ENCODE results near the gene STOML1. TPM values are rescaled to one million over a fixed set of nuclear protein-coding genes. Genes with fewer than 3 reads are reported as not detected.

Gene STOML1
- total RNA-seq, 2 experiments from 2014 or later = 4.6 to 5.3 TPM

- intact Hi-C loops (cut with DNase I, micrococcal nuclease) = no loop called here
- Mint-ChIP-seq H3K4me3 (no peak overlapping the region), H3K27ac (no peak overlapping the region), H3K27me3 (no peaks in the 10 kb centered on the region), H3K4me1 (ENCODE audit: low read depth) (peaks cover 23% of the 10 kb centered on the region), H3K9me3 (no peaks in the 10 kb centered on the region), H3K36me3 (ENCODE audit: low read depth) (no peaks in the 10 kb centered on the region)
- no peaks in the 10 kb centered on the region for H3K9me3 ChIP-seq (ENCODE audit: control insufficient read depth in 1 of 2, insufficient read depth in 1 of 2, low read length in 2 of 2)
- POLR2A ChIA-PET = no interaction called here
- ATAC-seq (ENCODE audit: poor library complexity) (no peak), DNase-seq (no peak)
- H3K4me1 ChIP-seq (ENCODE audit: insufficient read depth, low read length) = peaks cover 25% of the 10 kb centered on the region
- H3K27ac ChIP-seq (ENCODE audit: low read depth in 1 of 2, low read length in 2 of 2) = no peak overlapping the region
- no peak for TF ChIP-seq CTCF (IDR thresholded peaks at IDR 0.05)
- no peaks in the 10 kb centered on the region for H3K36me3 ChIP-seq (ENCODE audit: insufficient read depth, low read length)
- H3K27me3 ChIP-seq (ENCODE audit: control insufficient read depth in 1 of 2, insufficient read depth in 2 of 2, low read length in 2 of 2) = no peaks in the 10 kb centered on the region
- CTCF ChIA-PET = interaction anchor here (1.2 kb wide), 1 partner anchor 18 kb away, joined by 3 read pairs; no protein-coding TSS in a partner anchor
- no peak overlapping the region for H3K4me3 ChIP-seq (ENCODE audit: low read length)
Observed at GRCh38 chr15:73946046-73946721, 45.9 kb downstream of the STOML1 start.

- Mint-ChIP-seq H3K4me1 (ENCODE audit: low read depth) (peaks cover 23% of the 10 kb centered on the region), H3K4me3 (no peak overlapping the region), H3K36me3 (ENCODE audit: low read depth) (no peaks in the 10 kb centered on the region), H3K27me3 (no peaks in the 10 kb centered on the region), H3K27ac (no peak overlapping the region), H3K9me3 (no peaks in the 10 kb centered on the region)
- DNase-seq (no peak), ATAC-seq (ENCODE audit: poor library complexity) (no peak)
- no peak for TF ChIP-seq CTCF (IDR thresholded peaks at IDR 0.05)
- intact Hi-C loops (cut with DNase I, micrococcal nuclease) = no loop called here
- no peak overlapping the region for H3K4me3 ChIP-seq (ENCODE audit: low read length)
- H3K4me1 ChIP-seq (ENCODE audit: insufficient read depth, low read length) = peaks cover 25% of the 10 kb centered on the region
- no peaks in the 10 kb centered on the region for H3K9me3 ChIP-seq (ENCODE audit: control insufficient read depth in 1 of 2, insufficient read depth in 1 of 2, low read length in 2 of 2)
- no peak overlapping the region for H3K27ac ChIP-seq (ENCODE audit: low read depth in 1 of 2, low read length in 2 of 2)
- no peaks in the 10 kb centered on the region for H3K36me3 ChIP-seq (ENCODE audit: insufficient read depth, low read length)
- no peaks in the 10 kb centered on the region for H3K27me3 ChIP-seq (ENCODE audit: control insufficient read depth in 1 of 2, insufficient read depth in 2 of 2, low read length in 2 of 2)
- ChIA-PET CTCF (interaction anchor here (1.2 kb wide), 1 partner anchor 17 kb away, joined by 3 read pairs; no protein-coding TSS in a partner anchor), POLR2A (no interaction called here)
Observed at GRCh38 chr15:73945130-73945508, 47.0 kb downstream of the STOML1 start.

- POLR2A ChIA-PET = no interaction called here
- Mint-ChIP-seq H3K9me3 (no peaks in the 10 kb centered on the region), H3K27ac (no peak overlapping the region), H3K36me3 (ENCODE audit: low read depth) (no peaks in the 10 kb centered on the region), H3K4me1 (ENCODE audit: low read depth) (peaks cover 27% of the 10 kb centered on the region), H3K27me3 (no peaks in the 10 kb centered on the region), H3K4me3 (no peak overlapping the region)
- DNase-seq = no peak
- TF ChIP-seq CTCF (IDR thresholded peaks at IDR 0.05) = no peak
- peaks cover 25% of the 10 kb centered on the region for H3K4me1 ChIP-seq (ENCODE audit: insufficient read depth, low read length)
- no peaks in the 10 kb centered on the region for H3K36me3 ChIP-seq (ENCODE audit: insufficient read depth, low read length)
- no peak overlapping the region for H3K27ac ChIP-seq (ENCODE audit: low read depth in 1 of 2, low read length in 2 of 2)
- H3K27me3 ChIP-seq (ENCODE audit: control insufficient read depth in 1 of 2, insufficient read depth in 2 of 2, low read length in 2 of 2) = no peaks in the 10 kb centered on the region
- intact Hi-C loops (cut with DNase I, micrococcal nuclease) = no loop called here
- H3K9me3 ChIP-seq (ENCODE audit: control insufficient read depth in 1 of 2, insufficient read depth in 1 of 2, low read length in 2 of 2) = no peaks in the 10 kb centered on the region
- ATAC-seq (ENCODE audit: poor library complexity) = no peak
- CTCF ChIA-PET = no interaction called here
- H3K4me3 ChIP-seq (ENCODE audit: low read length) = no peak overlapping the region
Observed at GRCh38 chr15:73944161-73945129, 47.6 kb downstream of the STOML1 start.

All from CD4-positive, alpha-beta T cell (primary cell).